HG03460 (cell line): ENCODE measurements around the gene ELP1.

Source experiments
- ATAC-seq: cut with Tn5 transposase; IDR thresholded peaks from one replicate; pipeline ENCODE4 v1.9.1; 2021; ENCODE audit not compliant: unreplicated experiment

Gene ELP1

DNA sequence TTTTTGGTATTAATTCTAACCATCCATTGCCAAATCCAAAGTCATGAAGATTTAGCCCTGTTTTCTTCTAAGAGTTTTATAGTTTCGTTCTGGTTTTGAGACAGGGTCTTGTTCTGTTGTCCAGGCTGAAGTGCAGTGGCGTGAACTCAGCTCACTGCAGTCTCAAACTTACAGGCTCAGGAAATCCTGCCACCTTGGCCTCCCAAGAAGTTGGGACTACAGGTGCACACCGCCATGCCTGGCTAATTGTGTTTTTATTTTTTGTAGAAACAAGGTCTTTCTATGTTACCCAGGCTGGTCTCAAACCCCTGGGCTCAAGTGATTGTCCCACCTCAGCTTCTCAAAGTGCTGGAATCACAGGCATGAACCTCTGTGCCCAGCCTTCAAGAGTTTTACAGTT, 50.8 kb downstream of the ELP1 start:
- no peak for ATAC-seq

DNA sequence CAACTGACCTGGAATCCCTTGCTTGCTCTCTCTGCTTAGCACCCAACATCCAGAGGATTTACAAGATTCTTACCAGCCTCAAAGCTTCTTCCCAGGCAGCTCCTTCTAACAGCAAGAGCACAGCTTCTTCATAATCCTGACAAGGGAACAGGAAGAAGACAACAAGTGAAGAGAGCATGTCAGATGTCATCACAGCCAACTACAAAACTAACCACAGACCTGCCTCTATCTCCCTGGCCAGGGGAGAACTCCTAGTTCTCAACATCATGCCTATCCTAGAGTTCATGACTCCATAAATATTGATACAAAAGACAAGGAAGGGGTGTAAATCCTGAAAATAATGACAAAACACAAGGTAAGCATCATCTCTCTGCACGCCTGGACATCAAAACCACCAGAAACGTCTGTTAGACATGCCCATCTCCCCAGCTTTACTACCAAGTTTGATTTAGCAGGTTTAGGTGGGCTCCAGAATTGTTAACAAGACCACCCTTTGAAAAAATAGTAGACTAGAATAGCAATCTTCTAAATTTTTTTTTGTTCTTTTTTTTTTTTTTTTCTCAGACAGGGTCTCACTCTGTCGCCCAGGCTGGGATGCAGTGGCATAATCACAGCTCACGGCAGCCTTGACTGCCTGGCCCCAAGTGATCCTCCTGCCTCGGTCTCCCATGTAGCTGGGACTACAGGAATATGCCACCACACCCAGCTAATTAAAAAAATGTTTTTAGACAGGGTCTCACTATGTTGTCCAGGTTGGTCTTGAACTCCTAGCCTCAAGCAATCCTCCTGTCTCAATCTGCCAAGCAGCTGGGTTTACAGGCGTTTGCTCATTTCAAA, 51.7 kb downstream of the ELP1 start:
- no peak for ATAC-seq

DNA sequence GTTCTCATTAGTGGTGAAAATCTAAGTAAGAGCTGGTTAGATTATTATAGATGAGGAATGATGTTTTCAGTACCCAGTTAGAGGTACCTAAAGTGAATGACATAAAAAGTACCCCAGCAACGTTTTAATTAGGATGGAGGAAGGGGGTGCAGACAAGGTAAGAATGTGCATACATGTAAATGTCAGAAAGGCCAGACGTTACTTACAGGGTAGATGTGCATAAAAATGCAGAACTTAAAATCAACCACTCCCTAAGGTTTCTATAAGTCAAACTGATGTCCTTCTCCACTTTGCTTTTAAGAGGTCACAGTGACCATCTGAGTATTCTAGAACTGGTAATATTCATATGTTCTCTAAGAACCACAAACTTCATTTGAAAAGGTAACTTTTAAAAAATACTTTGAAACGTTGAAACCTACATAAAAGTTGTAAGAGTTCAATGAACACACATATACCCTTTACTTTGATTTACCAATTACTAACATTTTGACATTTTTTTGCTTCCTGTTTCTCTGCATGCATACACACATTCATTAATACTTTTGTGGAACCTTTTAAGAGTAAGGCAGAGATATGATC, 53.1 kb downstream of the ELP1 start:
- ATAC-seq: no peak

DNA sequence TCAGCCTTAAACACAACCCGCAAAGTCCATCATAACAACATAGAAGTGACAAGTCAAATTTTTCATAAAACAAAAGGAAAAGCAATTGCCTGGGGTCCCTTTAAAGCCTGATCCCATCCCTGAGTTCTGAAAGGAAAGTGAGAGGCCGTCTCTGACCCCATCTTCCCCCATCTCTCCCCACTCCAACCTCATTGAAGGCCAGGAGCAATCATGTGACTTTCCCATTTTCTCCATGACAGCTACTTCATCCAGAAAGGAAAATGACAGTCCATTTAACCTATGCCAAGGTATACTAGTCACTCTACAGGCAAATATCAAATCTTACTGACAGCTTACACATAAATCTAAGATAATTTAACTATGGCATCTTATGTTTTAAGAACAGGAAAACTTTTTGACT, 56.4 kb downstream of the ELP1 start:
- ATAC-seq: no peak

DNA sequence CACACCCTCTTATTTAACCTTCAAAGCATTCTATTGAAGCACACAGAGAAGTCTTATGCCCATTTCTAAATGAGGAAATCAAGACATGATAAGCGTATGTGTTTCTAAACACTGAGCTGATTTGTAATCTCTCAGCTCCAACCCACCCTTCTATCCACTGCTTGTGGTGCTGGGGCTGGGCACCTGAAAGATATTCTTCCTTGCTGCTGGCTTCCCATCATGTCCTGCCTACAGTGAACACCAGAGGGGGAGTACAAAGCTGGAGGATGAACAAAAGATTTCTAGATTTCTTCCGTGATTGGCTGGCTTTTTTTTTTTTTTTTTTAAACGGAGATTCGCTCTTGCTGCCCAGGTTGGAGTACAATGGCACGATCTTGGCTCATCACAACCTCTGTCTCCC, 57.5 kb downstream of the ELP1 start:
- ATAC-seq: no peak

DNA sequence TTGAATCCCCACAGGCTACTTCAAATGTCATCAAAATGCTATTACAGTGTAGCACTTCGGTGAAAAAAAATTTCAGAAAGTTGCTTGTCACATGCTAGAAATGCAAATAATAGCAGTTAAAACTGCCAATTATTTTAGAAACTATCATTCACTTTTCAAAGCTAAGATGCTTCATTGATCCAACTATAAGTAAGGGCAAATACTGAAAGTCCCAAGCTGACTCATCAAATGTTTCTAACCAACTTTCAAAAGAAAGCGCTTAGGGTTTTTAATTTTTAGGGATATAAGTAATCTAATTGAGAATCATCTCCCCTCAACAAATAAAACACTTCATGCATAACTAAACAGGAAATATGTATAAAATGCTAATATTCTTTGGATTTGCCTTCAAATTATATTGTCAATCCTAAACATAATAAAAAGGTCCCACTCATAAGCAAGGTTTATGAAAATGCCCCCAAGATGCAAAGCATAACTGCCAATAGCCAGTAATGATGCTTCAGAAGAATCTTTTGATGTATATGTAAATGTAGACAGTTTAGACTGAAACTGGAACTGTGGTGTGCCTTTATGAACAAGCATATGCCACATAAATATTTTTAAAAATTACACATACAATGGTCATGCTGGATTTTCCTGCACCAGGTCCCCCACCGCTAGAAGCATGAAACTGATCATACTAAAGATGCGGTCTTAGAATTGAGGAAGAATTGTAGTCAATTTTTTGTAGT, 59.7 kb downstream of the ELP1 start:
- no peak for ATAC-seq

- ATAC-seq: no peak
These were observed 64.7 kb downstream of the ELP1 start for GRCh38 chr9:108869092-108869725.

DNA sequence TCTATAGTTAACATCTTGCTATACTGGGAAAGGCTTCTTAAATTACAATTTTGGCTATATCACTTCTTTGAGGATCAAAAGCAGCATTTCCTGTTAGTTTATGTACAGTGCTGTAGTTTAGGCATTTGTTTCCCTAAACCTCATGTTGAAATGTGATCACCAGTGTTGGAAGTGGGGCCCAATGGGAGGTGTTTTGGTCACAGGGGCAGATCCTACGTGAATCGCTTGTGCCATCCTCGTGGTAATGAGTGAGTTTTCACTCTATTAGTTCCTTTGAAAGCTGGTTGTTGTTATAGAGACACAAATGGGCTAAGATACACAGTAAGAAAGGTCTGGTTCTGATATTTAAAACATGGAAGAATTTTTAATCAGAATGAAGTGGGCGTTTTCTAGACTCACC, 66.1 kb downstream of the ELP1 start:
- no peak for ATAC-seq

DNA sequence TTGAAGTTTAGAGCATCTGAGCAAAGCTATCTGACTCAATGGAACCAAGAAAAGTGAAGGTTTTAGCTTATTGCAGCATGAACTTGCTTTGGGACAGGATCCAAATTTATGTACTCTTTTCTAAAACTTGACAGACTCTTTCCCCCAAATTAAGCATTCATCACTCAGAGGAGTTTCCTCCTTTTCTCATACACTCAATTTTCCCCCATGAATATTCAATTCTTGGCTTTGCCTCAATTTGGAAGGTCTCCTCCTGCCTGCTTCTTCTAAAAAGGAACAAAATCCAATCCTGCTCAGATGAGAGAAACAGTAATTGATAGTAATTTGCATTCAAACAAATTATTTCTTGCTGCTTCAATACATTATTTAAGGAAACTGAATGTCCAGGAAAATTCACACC, 66.8 kb downstream of the ELP1 start:
- ATAC-seq: no peak

- no peak for ATAC-seq
These were observed 67.9 kb downstream of the ELP1 start for GRCh38 chr9:108866001-108866420.

DNA sequence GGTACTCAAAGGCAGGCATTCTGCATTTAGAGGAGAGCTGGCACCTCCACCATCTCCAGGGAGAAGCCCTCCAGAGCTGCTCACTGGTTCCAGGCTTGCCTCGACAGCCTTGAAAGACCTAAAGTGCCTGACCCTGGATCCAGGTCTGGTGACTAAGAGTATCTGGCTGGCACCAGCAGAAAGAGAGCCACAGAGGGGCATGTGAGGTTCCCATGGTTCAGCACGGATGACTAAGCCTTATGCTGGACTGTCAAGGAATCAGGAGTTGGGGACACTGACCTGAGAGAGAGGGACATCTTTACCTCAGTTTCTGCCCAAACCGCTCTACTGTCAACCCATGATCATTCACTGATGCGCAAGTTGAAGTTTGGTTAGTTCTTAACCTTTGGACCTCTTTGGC, 68.9 kb downstream of the ELP1 start:
- ATAC-seq: no peak

DNA sequence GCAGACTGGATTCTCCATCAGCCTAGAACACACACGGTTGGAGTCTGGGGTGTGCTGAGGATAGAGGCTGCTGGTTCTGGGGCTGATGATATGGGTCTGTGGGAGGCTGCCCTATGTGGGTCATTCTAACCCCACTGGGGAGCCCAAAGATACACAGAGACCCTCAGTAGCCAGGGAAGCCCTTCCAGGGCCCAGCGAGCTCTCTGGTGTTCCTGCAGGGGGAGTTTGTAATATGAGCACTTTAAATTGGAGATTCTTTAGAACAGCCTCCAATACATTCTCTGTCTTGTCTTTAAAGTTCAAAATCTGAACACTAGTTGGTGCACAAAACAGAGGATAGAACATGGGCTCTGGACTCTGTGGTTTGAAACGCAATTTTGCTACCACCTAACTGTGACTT, 69.5 kb downstream of the ELP1 start:
- no peak for ATAC-seq

DNA sequence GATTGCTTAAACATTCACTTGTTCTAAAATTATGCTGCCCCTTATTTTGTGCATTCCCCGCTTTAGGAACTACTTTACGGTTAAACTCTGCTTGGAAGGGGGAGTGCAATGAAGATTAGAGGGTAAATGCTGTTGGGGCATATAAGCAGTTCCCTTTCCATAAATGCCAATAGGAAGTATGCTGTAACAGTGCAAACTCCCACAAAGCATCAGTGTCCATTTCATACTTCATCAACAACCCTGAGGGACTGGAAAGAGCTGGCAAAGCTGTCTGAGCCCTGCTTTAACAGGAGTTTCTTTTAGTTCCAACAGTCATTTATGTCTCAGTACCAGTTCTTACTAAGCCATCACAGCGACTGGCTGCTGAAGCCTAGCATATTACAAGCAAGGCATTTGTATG, 70.0 kb downstream of the ELP1 start:
- no peak for ATAC-seq

DNA sequence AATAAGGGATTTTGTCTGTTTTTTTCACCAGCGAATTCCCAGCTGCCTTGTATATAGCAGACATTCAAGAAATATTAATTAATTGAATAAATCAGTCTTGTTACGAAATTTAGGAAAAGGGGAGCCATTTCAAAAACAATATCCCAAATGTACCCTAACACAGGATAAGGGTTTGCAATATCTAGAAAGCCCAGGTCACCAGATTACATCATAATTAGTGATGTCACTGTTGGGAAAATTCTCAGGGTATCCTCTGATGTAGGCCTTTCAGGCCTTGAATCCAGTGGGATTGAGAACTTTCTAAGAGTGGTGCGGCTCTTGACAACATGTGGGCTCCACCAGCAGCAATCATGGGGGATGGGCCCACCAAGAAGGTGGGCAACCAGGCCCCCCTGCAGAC, 71.9 kb downstream of the ELP1 start, which contains the start of gene ACTL7A:
Gene ACTL7A, plus strand, starts transcription at position 270 of the 400 bp plus-strand sequence. Its CDS starts 57 bp downstream, at position 327.
- ATAC-seq: no peak

DNA sequence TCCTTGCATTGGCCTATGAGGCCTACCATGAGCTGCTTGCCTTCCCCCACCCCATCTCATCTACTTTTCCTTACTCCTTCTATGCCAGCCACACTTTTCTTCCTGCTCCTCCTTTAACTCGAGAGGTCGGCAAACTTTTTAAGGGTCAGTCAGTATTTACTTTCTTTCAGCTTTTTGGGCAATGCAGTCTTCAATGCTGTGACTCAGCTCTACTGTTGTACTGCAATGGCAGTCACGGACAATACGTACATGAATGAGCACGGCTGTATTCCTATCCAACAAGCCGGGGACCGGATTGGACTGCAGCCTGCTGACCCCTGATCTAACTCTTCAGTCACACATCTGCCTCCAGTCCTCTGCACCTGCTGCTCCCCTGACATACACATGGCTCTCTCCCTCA, 72.5 kb downstream of the ELP1 start:
- ATAC-seq: no peak

GRCh38 chr9:108860764-108861163, 73.2 kb downstream of the ELP1 start:
- no peak for ATAC-seq

DNA sequence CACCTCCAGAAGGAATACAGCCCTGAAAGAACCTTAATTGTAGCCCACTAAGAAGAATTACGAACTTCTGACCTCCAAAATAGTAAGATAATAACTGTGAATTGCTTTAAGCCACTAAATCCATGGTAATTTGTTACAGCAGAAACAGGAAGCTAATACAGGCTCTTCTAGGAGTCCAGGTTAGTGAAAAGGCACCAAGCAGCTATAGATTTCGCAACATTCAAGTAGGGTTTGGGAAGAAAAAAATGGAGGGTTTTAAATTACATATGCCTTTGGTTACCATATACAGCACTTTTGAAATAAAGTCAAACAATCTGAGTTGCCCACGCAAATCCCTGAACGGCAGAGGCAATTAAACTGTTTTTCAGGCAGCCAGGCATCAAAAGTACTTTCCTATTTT, 73.6 kb downstream of the ELP1 start:
- ATAC-seq: no peak

DNA sequence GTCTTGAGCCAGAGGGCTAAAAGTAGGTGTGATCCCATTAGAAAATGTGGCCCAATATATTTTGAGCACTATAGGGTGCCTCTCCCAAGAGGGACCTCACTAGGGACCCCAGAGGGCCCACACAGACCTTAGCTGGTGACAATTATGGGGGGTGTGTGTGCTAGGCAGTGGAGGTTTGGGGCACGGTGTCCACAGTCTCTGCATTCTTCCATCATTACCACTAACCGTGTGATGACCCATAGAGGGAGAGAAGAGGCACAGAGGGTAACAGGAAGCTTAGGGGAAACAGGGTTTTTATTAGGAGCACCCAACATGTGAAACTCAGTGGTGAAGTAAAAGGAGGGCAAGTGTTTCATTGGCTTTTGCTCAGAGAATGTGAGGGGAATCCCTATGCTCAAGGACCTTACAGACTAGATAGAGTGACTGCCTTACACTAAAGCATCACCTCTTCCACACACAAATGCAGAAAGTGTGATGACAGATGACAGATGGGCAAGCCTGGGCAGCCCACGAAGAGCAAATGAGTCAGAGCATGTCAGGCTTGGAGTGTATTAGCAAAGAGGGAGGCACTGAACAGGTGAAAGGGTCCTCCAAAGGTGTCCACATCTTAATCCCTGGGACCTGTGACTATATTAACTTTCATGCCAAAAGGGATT, 74.3 kb downstream of the ELP1 start:
- ATAC-seq: no peak

DNA sequence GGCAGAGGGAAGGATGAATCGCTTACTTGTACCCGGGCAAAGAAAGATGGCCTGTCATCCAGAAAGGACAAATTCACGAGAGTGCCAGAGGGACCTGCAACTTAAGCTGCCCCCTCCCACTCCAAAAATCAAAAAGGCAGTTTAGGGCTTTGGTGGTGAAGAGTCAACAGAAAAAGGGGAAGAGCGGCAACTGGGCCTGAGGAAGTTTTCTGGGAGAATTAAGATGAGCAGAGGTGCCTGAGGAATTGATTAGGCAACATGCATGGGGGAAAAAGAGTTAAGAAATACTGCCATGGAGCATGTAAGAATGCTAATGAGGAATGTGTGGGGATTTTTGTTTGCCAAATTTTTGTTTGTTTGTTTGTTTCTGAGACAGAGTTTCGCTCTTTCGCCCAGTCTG, 76.4 kb downstream of the ELP1 start:
- no peak for ATAC-seq

DNA sequence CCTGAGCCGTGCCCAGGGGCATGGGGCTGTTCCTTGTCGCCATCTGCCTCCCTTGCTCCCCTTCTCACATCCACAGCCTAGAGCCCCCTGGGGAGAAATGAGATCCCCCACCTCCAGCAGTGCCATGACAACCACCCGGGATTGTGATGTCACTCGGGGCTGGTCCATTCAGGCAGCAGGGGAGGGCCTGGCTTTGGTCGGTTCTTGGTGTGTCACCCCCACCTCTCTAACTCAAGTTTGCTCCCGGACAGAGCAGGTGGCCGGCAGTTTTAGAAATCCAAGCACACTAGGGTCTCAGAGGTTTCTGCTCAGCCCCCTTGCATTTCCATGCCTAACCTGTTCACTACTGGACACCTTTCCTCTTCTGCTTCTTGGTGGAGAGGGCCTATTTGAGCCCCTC, 78.0 kb downstream of the ELP1 start, which contains the start of gene ACTL7B:
Gene ACTL7B, minus strand, starts transcription at position 99 of the 400 bp plus-strand sequence. Its CDS starts 56 bp downstream, at position 43.
- no peak for ATAC-seq

GRCh38 chr9:108855529-108855886, 78.4 kb downstream of the ELP1 start:
- no peak for ATAC-seq
